ENCODE data around the gene SYF2. TPM values are rescaled to one million over a fixed set of nuclear protein-coding genes. Genes with fewer than 3 reads are reported as not detected.
A peak's percentile ranks its signal among the peaks of the same experiment; 100 is the strongest.

SYF2 gene
- total and polyA plus RNA-seq, 4 donors, result 29.7 to 99.4 (median 67.5) TPM

- WGBS, 2 donors, result 83 to 86% methylated on average over 2 of the region's 2 CpGs
- no peaks in the 10 kb centered on the region for H3K4me1 ChIP-seq (ENCODE audit: control insufficient read depth in 5 of 5, insufficient read depth in 5 of 5, low read length in 5 of 5)
- H3K27ac ChIP-seq (ENCODE audit: low read depth in 1 of 2, low read length in 1 of 2), result no peak overlapping the region
- H3K4me3 ChIP-seq, result no peak overlapping the region
- H3K9ac ChIP-seq (ENCODE audit: insufficient read depth in 1 of 2, low read length in 2 of 2), result no peak overlapping the region
- TF ChIP-seq CTCF (IDR thresholded peaks at IDR 0.05; ENCODE audit: control extremely low read depth, extremely low read depth), result no peak
- no peaks in the 10 kb centered on the region for H3K36me3 ChIP-seq (ENCODE audit: control insufficient read depth in 4 of 4, insufficient read depth in 4 of 4, low read length in 4 of 4)
- H3K27me3 ChIP-seq (ENCODE audit: control insufficient read depth in 3 of 3, insufficient read depth in 3 of 3, low read length in 2 of 3), result no peaks in the 10 kb centered on the region
- no peaks in the 10 kb centered on the region for H3K9me3 ChIP-seq (ENCODE audit: control insufficient read depth in 4 of 4, insufficient read depth in 3 of 4, low read length in 3 of 4)
- DNase-seq, result no peak
- no peak for ATAC-seq (ENCODE audit: insufficient read depth, low FRiP score)
Measured at GRCh38 chr1:25253911-25254310, 21.6 kb upstream of the SYF2 start.

- H3K36me3 ChIP-seq (ENCODE audit: control insufficient read depth in 4 of 4, insufficient read depth in 4 of 4, low read length in 4 of 4), result peaks cover 10 to 17% (median 13%) of the 10 kb centered on the region in 4 donors
- no peaks in the 10 kb centered on the region for H3K27me3 ChIP-seq (ENCODE audit: control insufficient read depth in 3 of 3, insufficient read depth in 3 of 3, low read length in 2 of 3)
- 22% methylated on average over 29 to 30 of the region's 30 CpGs for whole genome bisulfite sequencing, 2 donors
- H3K9me3 ChIP-seq (ENCODE audit: control insufficient read depth in 4 of 4, insufficient read depth in 3 of 4, low read length in 3 of 4), result no peaks in the 10 kb centered on the region
- peaks cover 0 to 14% (median 5%) of the 10 kb centered on the region in 5 donors for H3K4me1 ChIP-seq (ENCODE audit: control insufficient read depth in 5 of 5, insufficient read depth in 5 of 5, low read length in 5 of 5)
- H3K4me3 ChIP-seq, result peak overlapping the region; percentile 71
- peak in 1 of 3 donors; percentile 10 for DNase-seq
- peak overlapping the region in 1 of 2 donors; percentile 52 for H3K9ac ChIP-seq (ENCODE audit: insufficient read depth in 1 of 2, low read length in 2 of 2)
- TF ChIP-seq CTCF (IDR thresholded peaks at IDR 0.05; ENCODE audit: control extremely low read depth, extremely low read depth), result no peak
- peak overlapping the region; percentile 89 to 97 for H3K27ac ChIP-seq (ENCODE audit: low read depth in 1 of 2, low read length in 1 of 2)
- no peak for ATAC-seq (ENCODE audit: insufficient read depth, low FRiP score)
Measured at GRCh38 chr1:25247829-25248754, 15.8 kb upstream of the SYF2 start.

- TF ChIP-seq CTCF (IDR thresholded peaks at IDR 0.05; ENCODE audit: control extremely low read depth, extremely low read depth), result no peak
- WGBS, 2 donors, result 0 to 1% methylated on average over 73 to 79 of the region's 79 CpGs
- H3K4me3 ChIP-seq, result peak within 1 kb of the TSS; percentile 86
- no peaks in the 10 kb centered on the region for H3K27me3 ChIP-seq (ENCODE audit: control insufficient read depth in 3 of 3, insufficient read depth in 3 of 3, low read length in 2 of 3)
- DNase-seq (peak; percentile 99 to 100 (median 99)), ATAC-seq (ENCODE audit: insufficient read depth, low FRiP score) (peak; percentile 94)
- H3K36me3 ChIP-seq (ENCODE audit: control insufficient read depth in 4 of 4, insufficient read depth in 4 of 4, low read length in 4 of 4), result peaks cover 14 to 22% (median 17%) of the 10 kb centered on the region in 4 donors
- peak within 1 kb of the TSS; percentile 99 to 100 for H3K27ac ChIP-seq (ENCODE audit: low read depth in 1 of 2, low read length in 1 of 2)
- H3K9me3 ChIP-seq (ENCODE audit: control insufficient read depth in 4 of 4, insufficient read depth in 3 of 4, low read length in 3 of 4), result no peaks in the 10 kb centered on the region
- peaks cover 0 to 14% (median 6%) of the 10 kb centered on the region in 5 donors for H3K4me1 ChIP-seq (ENCODE audit: control insufficient read depth in 5 of 5, insufficient read depth in 5 of 5, low read length in 5 of 5)
- peak within 1 kb of the TSS; percentile 94 to 98 for H3K9ac ChIP-seq (ENCODE audit: insufficient read depth in 1 of 2, low read length in 2 of 2)
Measured at GRCh38 chr1:25247024-25247828, 14.9 kb upstream of the SYF2 start, which contains the start of gene RSRP1. TSS of gene RSRP1 (minus strand) at chr1:25247454. CDS start at chr1:25246963, 491 bp downstream.

Data from lung (tissue), 12 donors.